OCI-LY7 (cell line): ENCODE results near the gene CARMIL1. TPM values are rescaled to one million over a fixed set of nuclear protein-coding genes. Genes with fewer than 3 reads are reported as not detected.

ENCODE experiments used
- BruUV-seq: library from RNA; stranded (reverse); fragments of 400-500 nt; replicated peaks from 2 replicates; lab custom pipeline; 2021; lab: Mats Ljungman, UMichigan
- CTCF ChIA-PET: fragments of 300-600 bp; sonication (Branson Sonifier 250); formaldehyde crosslinking; loops from one replicate; lab custom pipeline; 2022; ENCODE audit warnings: antibody characterized with exemption; ENCODE audit not compliant: unreplicated experiment; lab: Charles Lee
- POLR2A ChIA-PET: fragments of 300-600 bp; sonication (Branson Sonifier 250); formaldehyde crosslinking; loops from one replicate; lab custom pipeline; 2022; ENCODE audit warnings: antibody characterized with exemption; lab: Charles Lee
- DNase-seq: peaks from one replicate; pipeline ENCODE4 v3.0.0-alpha.2; 2015; ENCODE audit warnings: low spot score
- H2AFZ ChIP-seq: fragments of 200-600 bp; sonication (generic), shearing (Covaris generic); 2 replicates; pipeline ENCODE4 v1.6.1; 2014; ENCODE audit warnings: mild to moderate bottlenecking, antibody characterized with exemption, low read length, moderate library complexity
- H3K27ac ChIP-seq: fragments of 200-600 bp; sonication (generic); 2 replicates; pipeline ENCODE4 v1.5.1; 2014; ENCODE audit warnings: mixed run types, low read depth, mild to moderate bottlenecking, moderate library complexity, low read length, inconsistent platforms; ENCODE audit not compliant: poor library complexity, severe bottlenecking
- H3K36me3 ChIP-seq: fragments of 200-600 bp; sonication (generic); 2 replicates; pipeline ENCODE4 v1.6.1; 2014; ENCODE audit warnings: mild to moderate bottlenecking, antibody characterized with exemption, low read length, moderate library complexity, mixed read lengths; ENCODE audit not compliant: insufficient read depth
- H3K4me1 ChIP-seq: fragments of 200-600 bp; sonication (generic); 2 replicates; pipeline ENCODE4 v1.5.1; 2014; ENCODE audit warnings: mild to moderate bottlenecking, low read length; ENCODE audit not compliant: insufficient read depth, poor library complexity, severe bottlenecking
- H3K4me2 ChIP-seq: fragments of 200-600 bp; sonication (generic); 2 replicates; pipeline ENCODE4 v1.6.1; 2014; ENCODE audit warnings: mild to moderate bottlenecking, low read length
- H3K4me3 ChIP-seq: fragments of 200-600 bp; sonication (generic); 2 replicates; pipeline ENCODE4 v1.5.1; 2014; ENCODE audit warnings: mild to moderate bottlenecking, low read depth, low read length; ENCODE audit not compliant: poor library complexity, severe bottlenecking
- H3K79me2 ChIP-seq: fragments of 200-600 bp; sonication (generic); 2 replicates; pipeline ENCODE4 v1.6.1; 2016; ENCODE audit warnings: low read depth, mild to moderate bottlenecking, low read length, moderate library complexity, mixed read lengths; ENCODE audit not compliant: insufficient read depth
- H3K9me2 ChIP-seq: fragments of 200-600 bp; sonication (generic); 2 replicates; pipeline ENCODE4 v1.6.1; 2016; ENCODE audit warnings: mild to moderate bottlenecking, low read length, mixed read lengths; ENCODE audit not compliant: insufficient read depth
- H3K9me3 ChIP-seq: fragments of 200-600 bp; sonication (generic); 2 replicates; pipeline ENCODE4 v1.6.1; 2014; ENCODE audit warnings: mild to moderate bottlenecking, mixed run types, low read length, mixed read lengths
- H4K20me1 ChIP-seq: fragments of 200-600 bp; sonication (generic); 2 replicates; pipeline ENCODE4 v1.6.1; 2014; ENCODE audit warnings: mild to moderate bottlenecking, antibody characterized with exemption, low read length, moderate library complexity, mixed read lengths; ENCODE audit not compliant: insufficient read depth
- CTCF ChIP-seq: fragments of 200-600 bp; sonication (generic); conservative IDR thresholded peaks from 2 replicates; pipeline ENCODE4 v1.5.1; 2014; ENCODE audit warnings: mild to moderate bottlenecking, antibody characterized with exemption, low read length, moderate library complexity, mixed read lengths
- EZH2phosphoT487 ChIP-seq: fragments of 200-600 bp; sonication (generic); IDR thresholded peaks from 2 replicates; pipeline ENCODE4 v1.6.1; 2018; ENCODE audit warnings: low read depth, borderline replicate concordance, mild to moderate bottlenecking, mixed run types, antibody characterized with exemption, low read length, moderate library complexity, mixed read lengths
- intact Hi-C: fragments of 100-400 bp; cut with micrococcal nuclease; formaldehyde crosslinking; loops from one replicate; pipeline ENCODE4 v1.10.0; 2022; ENCODE audit not compliant: unreplicated experiment
- total RNA-seq, 2 experiments: library from RNA; depleted of rRNA in 1 of 2; stranded (reverse); fragments of >200 nt in 1 of 2; shearing (Covaris generic) in 1 of 2; gene quantifications; 2 replicates each; pipeline ENCODE4 v1.2.3, GENCODE V29; 2014 to 2022

The CARMIL1 gene
- total RNA-seq, 2 experiments from 2014 or later: 25.5 to 40.1 TPM

DNA sequence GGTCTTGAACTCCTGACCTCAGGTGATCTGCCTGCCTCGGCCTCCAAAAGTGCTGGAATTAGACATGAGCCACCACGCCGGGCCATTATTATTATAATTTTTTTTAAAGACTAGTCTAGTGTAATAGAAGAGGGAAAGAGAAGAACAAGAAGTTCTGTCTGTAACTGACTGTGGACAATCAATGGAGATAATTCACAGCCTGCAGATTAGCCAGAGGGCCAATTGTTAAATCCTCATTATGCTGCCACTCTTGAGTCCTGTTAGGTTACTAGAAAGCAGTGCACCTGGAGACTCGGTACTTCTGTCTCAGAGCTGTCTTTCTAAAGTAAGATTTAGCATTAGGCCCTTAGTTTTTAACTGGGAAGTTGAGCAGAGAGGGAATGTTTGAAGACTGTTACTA, 37.5 kb downstream of the CARMIL1 start:
- TF ChIP-seq EZH2phosphoT487 (no peak), CTCF (no peak)
- Histone ChIP-seq H3K27ac (no peak overlapping the region), H3K9me3 (no peaks in the 10 kb centered on the region), H3K4me3 (no peak overlapping the region), H3K4me1 (peaks cover 45% of the 10 kb centered on the region), H3K9me2 (no peaks in the 10 kb centered on the region), H3K79me2 (peaks cover 83% of the 10 kb centered on the region), H3K36me3 (no peaks in the 10 kb centered on the region), H4K20me1 (peaks cover 34% of the 10 kb centered on the region), H3K4me2 (no peak overlapping the region), H2AFZ (no peak overlapping the region)
- CTCF ChIA-PET: no interaction called here
- intact Hi-C loops: no loop called here
- POLR2A ChIA-PET: interaction anchor here (0.6 to 0.9 kb wide), 2 partner anchors 54 to 57 kb away, joined by 3 read pairs; no protein-coding TSS in a partner anchor
- no TSS peak for BruUV-seq
- DNase-seq: no peak

DNA sequence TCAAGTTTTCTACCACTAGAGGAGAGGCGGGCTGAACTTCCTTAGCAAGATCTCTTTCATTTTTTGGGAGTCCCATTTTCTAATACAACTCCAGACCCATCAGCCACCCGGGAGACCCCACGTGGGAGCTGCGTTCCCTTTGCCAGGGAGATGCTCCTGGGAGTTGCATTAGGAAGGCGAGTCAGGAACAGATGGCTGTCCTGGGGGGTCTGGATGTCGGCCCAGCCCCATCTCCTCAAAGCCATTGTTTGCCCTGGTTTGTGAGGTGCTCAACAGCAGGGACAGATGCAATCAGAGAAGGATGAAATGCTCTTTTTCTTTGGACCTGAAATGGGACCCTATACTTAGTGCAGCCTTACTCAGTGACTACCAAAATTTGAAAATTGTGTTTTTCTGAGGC, 39.4 kb downstream of the CARMIL1 start:
- H3K27ac ChIP-seq: no peak overlapping the region
- BruUV-seq: no TSS peak
- no peaks in the 10 kb centered on the region for H3K9me3 ChIP-seq
- CTCF ChIA-PET: interaction anchor here (0.6 kb wide), 1 partner anchor 47 kb away, joined by 6 read pairs; no protein-coding TSS in a partner anchor
- H3K79me2 ChIP-seq: peaks cover 73% of the 10 kb centered on the region
- H3K4me2 ChIP-seq: no peak overlapping the region
- intact Hi-C loops: loop anchor here (2.0 kb wide), 1 partner anchor 16 kb away; no protein-coding TSS in a partner anchor
- TF ChIP-seq CTCF (no peak), EZH2phosphoT487 (no peak)
- no peak overlapping the region for H3K4me3 ChIP-seq
- no peak overlapping the region for H2AFZ ChIP-seq
- H3K36me3 ChIP-seq: no peaks in the 10 kb centered on the region
- peaks cover 22% of the 10 kb centered on the region for H4K20me1 ChIP-seq
- H3K4me1 ChIP-seq: peaks cover 25% of the 10 kb centered on the region
- no peak for DNase-seq
- H3K9me2 ChIP-seq: no peaks in the 10 kb centered on the region
- POLR2A ChIA-PET: interaction anchor here (0.8 to 1.4 kb wide), 5 partner anchors 9 to 55 kb away, joined by 3 to 5 read pairs (median 3); no protein-coding TSS in a partner anchor

DNA sequence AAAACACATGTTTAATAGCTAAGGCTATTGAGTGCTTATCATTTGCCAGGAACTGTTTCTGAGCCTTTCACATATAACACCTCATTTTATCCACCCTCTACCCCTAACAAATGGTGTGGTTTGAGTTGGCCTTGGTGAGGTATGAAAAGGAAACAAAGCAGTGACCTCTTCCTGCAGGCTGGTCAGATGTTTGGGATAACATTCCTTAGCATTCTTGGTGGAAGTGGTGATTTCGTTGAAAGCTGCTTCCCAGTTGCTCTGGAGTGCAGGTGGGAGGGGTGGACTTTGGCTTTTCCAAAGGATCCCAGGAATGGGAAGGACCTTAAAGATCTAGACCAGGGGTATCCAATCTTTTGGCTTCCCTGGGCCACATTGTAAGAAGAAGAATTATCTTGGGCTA, 41.3 kb downstream of the CARMIL1 start:
- H3K27ac ChIP-seq: no peak overlapping the region
- no peak for TF ChIP-seq EZH2phosphoT487
- no peak for TF ChIP-seq CTCF
- intact Hi-C loops: no loop called here
- BruUV-seq: no TSS peak
- no peaks in the 10 kb centered on the region for H3K36me3 ChIP-seq
- peaks cover 13% of the 10 kb centered on the region; the same call in 1 of the 2 replicates for H4K20me1 ChIP-seq
- H3K9me3 ChIP-seq: no peaks in the 10 kb centered on the region
- no peaks in the 10 kb centered on the region for H3K9me2 ChIP-seq
- no peak overlapping the region for H3K4me3 ChIP-seq
- H2AFZ ChIP-seq: no peak overlapping the region
- no peak overlapping the region for H3K4me2 ChIP-seq
- POLR2A ChIA-PET: interaction anchor here (0.8 to 1.6 kb wide), 5 partner anchors 8 to 56 kb away, joined by 3 to 6 read pairs (median 4); no protein-coding TSS in a partner anchor
- no peak for DNase-seq
- CTCF ChIA-PET: no interaction called here
- peaks cover 77% of the 10 kb centered on the region; the same call in 1 of the 2 replicates for H3K79me2 ChIP-seq
- H3K4me1 ChIP-seq: peaks cover 23% of the 10 kb centered on the region
